ENCODE results near the gene DAB2IP. TPM values are rescaled to one million over a fixed set of nuclear protein-coding genes. Genes with fewer than 3 reads are reported as not detected.
"Not testable (repeated sequence)": the region's sequence is repeated elsewhere in the genome, so short reads cannot be mapped to it uniquely, and the experiment has no call there.

DAB2IP gene
- total and polyA plus RNA-seq, 2 donors = 8.2 to 8.4 TPM

GRCh38 chr9:121612511-121612998 is 38.9 kb upstream of the DAB2IP start:
- peaks cover 0 to 19% of the 10 kb centered on the region in 2 donors for H3K4me1 ChIP-seq (ENCODE audit: control insufficient read depth in 2 of 2, insufficient read depth in 2 of 2, low read length in 2 of 2)
- H3K4me3 ChIP-seq (ENCODE audit: low read length in 2 of 2) = no peak overlapping the region

GRCh38 chr9:121613009-121613752 is 38.3 kb upstream of the DAB2IP start:
- WGBS = 11% methylated on average over 11 of the region's 11 CpGs
- DNase-seq (ENCODE audit: low read depth in 6 of 9, low spot score in 9 of 9) = no peak

More at GRCh38 chr9:121612511-121612998, 38.9 kb upstream of the DAB2IP start:
- H3K27me3 ChIP-seq (ENCODE audit: control insufficient read depth in 2 of 2, insufficient read depth in 1 of 2, low read length in 1 of 2) = peaks cover 7 to 63% of the 10 kb centered on the region in 2 donors
- no peaks in the 10 kb centered on the region for H3K36me3 ChIP-seq (ENCODE audit: control insufficient read depth in 2 of 2, insufficient read depth in 2 of 2, low read length in 1 of 2)
- 6% methylated on average over 9 of the region's 9 CpGs for WGBS
- H3K27ac ChIP-seq (ENCODE audit: low read depth in 1 of 2, low read length in 1 of 2) = no peak overlapping the region
- no peaks in the 10 kb centered on the region for H3K9me3 ChIP-seq (ENCODE audit: control insufficient read depth in 2 of 2, insufficient read depth in 1 of 2, low read length in 1 of 2)
- peak in 1 of 9 donors; percentile 35 for DNase-seq (ENCODE audit: low read depth in 6 of 9, low spot score in 9 of 9)

GRCh38 chr9:121616123-121616755 is 35.2 kb upstream of the DAB2IP start:
- no peak for DNase-seq (ENCODE audit: low read depth in 6 of 9, low spot score in 9 of 9)
- Histone ChIP-seq H3K4me3 (ENCODE audit: low read length in 2 of 2) (no peak overlapping the region), H3K36me3 (ENCODE audit: control insufficient read depth in 2 of 2, insufficient read depth in 2 of 2, low read length in 1 of 2) (no peaks in the 10 kb centered on the region), H3K9me3 (ENCODE audit: control insufficient read depth in 2 of 2, insufficient read depth in 1 of 2, low read length in 1 of 2) (no peaks in the 10 kb centered on the region), H3K27ac (ENCODE audit: low read depth in 1 of 2, low read length in 1 of 2) (no peak overlapping the region), H3K4me1 (ENCODE audit: control insufficient read depth in 2 of 2, insufficient read depth in 2 of 2, low read length in 2 of 2) (peaks cover 3 to 21% of the 10 kb centered on the region in 2 donors), H3K27me3 (ENCODE audit: control insufficient read depth in 2 of 2, insufficient read depth in 1 of 2, low read length in 1 of 2) (peaks cover 7 to 32% of the 10 kb centered on the region in 2 donors)
- WGBS = 94% methylated on average over 14 of the region's 14 CpGs

More at GRCh38 chr9:121613009-121613752, 38.3 kb upstream of the DAB2IP start:
- H3K36me3 ChIP-seq (ENCODE audit: control insufficient read depth in 2 of 2, insufficient read depth in 2 of 2, low read length in 1 of 2) = no peaks in the 10 kb centered on the region
- no peak overlapping the region for H3K4me3 ChIP-seq (ENCODE audit: low read length in 2 of 2)
- no peak overlapping the region for H3K27ac ChIP-seq (ENCODE audit: low read depth in 1 of 2, low read length in 1 of 2)
- H3K4me1 ChIP-seq (ENCODE audit: control insufficient read depth in 2 of 2, insufficient read depth in 2 of 2, low read length in 2 of 2) = peaks cover 0 to 13% of the 10 kb centered on the region in 2 donors
- peaks cover 7 to 56% of the 10 kb centered on the region in 2 donors for H3K27me3 ChIP-seq (ENCODE audit: control insufficient read depth in 2 of 2, insufficient read depth in 1 of 2, low read length in 1 of 2)
- H3K9me3 ChIP-seq (ENCODE audit: control insufficient read depth in 2 of 2, insufficient read depth in 1 of 2, low read length in 1 of 2) = no peaks in the 10 kb centered on the region

- no peaks in the 10 kb centered on the region for H3K36me3 ChIP-seq (ENCODE audit: control insufficient read depth in 2 of 2, insufficient read depth in 2 of 2, low read length in 1 of 2)
- H3K27ac ChIP-seq (ENCODE audit: low read depth in 1 of 2, low read length in 1 of 2) = no peak overlapping the region
- 90% methylated on average over 9 of the region's 9 CpGs for WGBS
- DNase-seq (ENCODE audit: low read depth in 6 of 9, low spot score in 9 of 9) = no peak
- no peak overlapping the region for H3K4me3 ChIP-seq (ENCODE audit: low read length in 2 of 2)
- H3K4me1 ChIP-seq (ENCODE audit: control insufficient read depth in 2 of 2, insufficient read depth in 2 of 2, low read length in 2 of 2) = peaks cover 3 to 9% of the 10 kb centered on the region in 2 donors
- H3K27me3 ChIP-seq (ENCODE audit: control insufficient read depth in 2 of 2, insufficient read depth in 1 of 2, low read length in 1 of 2) = peaks cover 2 to 15% of the 10 kb centered on the region in 2 donors
- H3K9me3 ChIP-seq (ENCODE audit: control insufficient read depth in 2 of 2, insufficient read depth in 1 of 2, low read length in 1 of 2) = no peaks in the 10 kb centered on the region
These were observed 32.9 kb upstream of the DAB2IP start for GRCh38 chr9:121618504-121618903.

GRCh38 chr9:121618910-121619309 is 32.5 kb upstream of the DAB2IP start:
- 92% methylated on average over 7 of the region's 7 CpGs for WGBS
- H3K9me3 ChIP-seq (ENCODE audit: control insufficient read depth in 2 of 2, insufficient read depth in 1 of 2, low read length in 1 of 2); H3K27ac ChIP-seq (ENCODE audit: low read depth in 1 of 2, low read length in 1 of 2); H3K4me1 ChIP-seq (ENCODE audit: control insufficient read depth in 2 of 2, insufficient read depth in 2 of 2, low read length in 2 of 2); DNase-seq (ENCODE audit: low read depth in 6 of 9, low spot score in 9 of 9); H3K4me3 ChIP-seq (ENCODE audit: low read length in 2 of 2); H3K36me3 ChIP-seq (ENCODE audit: control insufficient read depth in 2 of 2, insufficient read depth in 2 of 2, low read length in 1 of 2): not testable (repeated sequence)
- peaks cover 2 to 11% of the 10 kb centered on the region in 2 donors for H3K27me3 ChIP-seq (ENCODE audit: control insufficient read depth in 2 of 2, insufficient read depth in 1 of 2, low read length in 1 of 2)

GRCh38 chr9:121619545-121620324 is 31.7 kb upstream of the DAB2IP start:
- peaks cover 3 to 9% of the 10 kb centered on the region in 2 donors for H3K4me1 ChIP-seq (ENCODE audit: control insufficient read depth in 2 of 2, insufficient read depth in 2 of 2, low read length in 2 of 2)
- H3K9me3 ChIP-seq (ENCODE audit: control insufficient read depth in 2 of 2, insufficient read depth in 1 of 2, low read length in 1 of 2) = no peaks in the 10 kb centered on the region
- WGBS = 96% methylated on average over 11 of the region's 11 CpGs
- H3K27me3 ChIP-seq (ENCODE audit: control insufficient read depth in 2 of 2, insufficient read depth in 1 of 2, low read length in 1 of 2) = peaks cover 0 to 5% of the 10 kb centered on the region in 2 donors
- no peak overlapping the region for H3K27ac ChIP-seq (ENCODE audit: low read depth in 1 of 2, low read length in 1 of 2)
- no peak for DNase-seq (ENCODE audit: low read depth in 6 of 9, low spot score in 9 of 9)
- H3K4me3 ChIP-seq (ENCODE audit: low read length in 2 of 2) = no peak overlapping the region
- H3K36me3 ChIP-seq (ENCODE audit: control insufficient read depth in 2 of 2, insufficient read depth in 2 of 2, low read length in 1 of 2) = no peaks in the 10 kb centered on the region

GRCh38 chr9:121620325-121620673 is 31.1 kb upstream of the DAB2IP start:
- Histone ChIP-seq H3K36me3 (ENCODE audit: control insufficient read depth in 2 of 2, insufficient read depth in 2 of 2, low read length in 1 of 2) (no peaks in the 10 kb centered on the region), H3K27me3 (ENCODE audit: control insufficient read depth in 2 of 2, insufficient read depth in 1 of 2, low read length in 1 of 2) (peaks cover 0 to 5% of the 10 kb centered on the region in 2 donors), H3K4me1 (ENCODE audit: control insufficient read depth in 2 of 2, insufficient read depth in 2 of 2, low read length in 2 of 2) (peaks cover 3 to 9% of the 10 kb centered on the region in 2 donors), H3K4me3 (ENCODE audit: low read length in 2 of 2) (no peak overlapping the region), H3K9me3 (ENCODE audit: control insufficient read depth in 2 of 2, insufficient read depth in 1 of 2, low read length in 1 of 2) (no peaks in the 10 kb centered on the region), H3K27ac (ENCODE audit: low read depth in 1 of 2, low read length in 1 of 2) (no peak overlapping the region)
- WGBS = 98% methylated on average over 3 of the region's 3 CpGs
- DNase-seq (ENCODE audit: low read depth in 6 of 9, low spot score in 9 of 9) = no peak

GRCh38 chr9:121620777-121621449 is 30.5 kb upstream of the DAB2IP start:
- 27% methylated on average over 3 of the region's 3 CpGs for WGBS
- DNase-seq (ENCODE audit: low read depth in 6 of 9, low spot score in 9 of 9) = peak in 2 of 9 donors; percentile 39 to 49
- no peak overlapping the region for H3K4me3 ChIP-seq (ENCODE audit: low read length in 2 of 2)
- peaks cover 0 to 4% of the 10 kb centered on the region in 2 donors for H3K27me3 ChIP-seq (ENCODE audit: control insufficient read depth in 2 of 2, insufficient read depth in 1 of 2, low read length in 1 of 2)
- H3K4me1 ChIP-seq (ENCODE audit: control insufficient read depth in 2 of 2, insufficient read depth in 2 of 2, low read length in 2 of 2) = peaks cover 3 to 9% of the 10 kb centered on the region in 2 donors
- no peaks in the 10 kb centered on the region for H3K9me3 ChIP-seq (ENCODE audit: control insufficient read depth in 2 of 2, insufficient read depth in 1 of 2, low read length in 1 of 2)
- H3K27ac ChIP-seq (ENCODE audit: low read depth in 1 of 2, low read length in 1 of 2) = no peak overlapping the region
- H3K36me3 ChIP-seq (ENCODE audit: control insufficient read depth in 2 of 2, insufficient read depth in 2 of 2, low read length in 1 of 2) = no peaks in the 10 kb centered on the region

Data from thymus (tissue), 11 donors.